ENCODE data around the gene PARN. TPM values are rescaled to one million over a fixed set of nuclear protein-coding genes. Genes with fewer than 3 reads are reported as not detected.

Gene PARN
- total and polyA plus RNA-seq, 9 of the 15 experiments (the other 6 are each of a cell fraction or from before 2014, with no cell fraction given): 9.6 to 51.3 (median 40.4) TPM

- TF ChIP-seq CBFB (CRISPR knock-in tag; IDR thresholded peaks at IDR 0.05): no peak
- TF ChIP-seq DACH1 (IDR thresholded peaks at IDR 0.05; ENCODE audit: partially characterized antibody): no peak
- no peak for TF ChIP-seq JUNB (CRISPR knock-in tag; conservative IDR thresholded peaks at IDR 0.05)
- no peak for TF ChIP-seq SRSF7 (optimal IDR thresholded peaks at IDR 0.05; ENCODE audit: low read depth, low read length)
- TF ChIP-seq RERE (CRISPR knock-in tag; IDR thresholded peaks at IDR 0.05; ENCODE audit: borderline replicate concordance): no peak
- no peak for TF ChIP-seq ZNF77 (CRISPR knock-in tag; IDR thresholded peaks at IDR 0.05)
- no peak for TF ChIP-seq ZBTB17 (CRISPR knock-in tag; IDR thresholded peaks at IDR 0.05)
- TF ChIP-seq MGA (IDR thresholded peaks at IDR 0.05): no peak
Observed at GRCh38 chr16:14452066-14452465, 178.0 kb downstream of the PARN start (continued).

Data from K562 (cell line).